GM12878 (cell line): ENCODE data around the gene TPT1. TPM values are rescaled to one million over a fixed set of nuclear protein-coding genes. Genes with fewer than 3 reads are reported as not detected.

ENCODE experiments used
- ATAC-seq: fragments of 200-7000 bp; cut with Tn5 transposase; 3 replicates; pipeline ENCODE4 v1.9.1; 2020; ENCODE audit warnings: mild to moderate bottlenecking, moderate library complexity
- BruUV-seq: library from RNA; stranded (reverse); fragments of 400-500 nt; replicated peaks from 2 replicates; lab custom pipeline; 2021; lab: Mats Ljungman, UMichigan
- CTCF ChIA-PET: fragments of 300-600 bp; sonication (Branson Sonifier 250); formaldehyde crosslinking; extraction: SDS; loops from one replicate; lab custom pipeline; 2021; ENCODE audit warnings: inconsistent platforms; lab: Yijun Ruan, JAX
- POLR2A ChIA-PET: fragments of 350-600 bp; formaldehyde crosslinking; extraction: SDS; loops from one replicate; lab custom pipeline; 2021; ENCODE audit warnings: inconsistent platforms; lab: Charles Lee
- RAD21 ChIA-PET: fragments of 300-600 bp; sonication (Branson Sonifier 250); formaldehyde crosslinking; loops from one replicate; lab custom pipeline; 2023; ENCODE audit warnings: antibody characterized with exemption; ENCODE audit not compliant: unreplicated experiment; lab: Charles Lee
- SMC1A ChIA-PET: fragments of 300-600 bp; sonication (Branson Sonifier 250); formaldehyde crosslinking; loops from one replicate; lab custom pipeline; 2023; ENCODE audit not compliant: unreplicated experiment, uncharacterized antibody; lab: Charles Lee
- DNase-seq: peaks from one replicate; pipeline ENCODE4 v3.0.0-alpha.2; 2011; ENCODE audit warnings: low read depth, low spot score
- FAIRE-seq: peaks from 3 replicates; lab custom pipeline; 2011; peaks lifted over from hg19 to GRCh38; lab: Jason Lieb, UNC
- H2AFZ ChIP-seq: 2 replicates; pipeline ENCODE4 v1.6.0; 2011; ENCODE audit warnings: low read depth, low read length, control low read depth; ENCODE audit not compliant: control insufficient read depth
- H3K27ac ChIP-seq: 2 replicates; pipeline ENCODE4 v1.5.1; 2011; ENCODE audit warnings: control low read depth; ENCODE audit not compliant: control insufficient read depth, insufficient read depth
- H3K27me3 ChIP-seq, 2 experiments: replicated peaks in 1 of 2; 2 replicates each; pipeline versions ENCODE4 v1.6.0 to v1.6.1; 2011; ENCODE audit warnings: low read length in 1 of 2; ENCODE audit not compliant: control insufficient read depth in 2 of 2, insufficient read depth in 2 of 2
- H3K36me3 ChIP-seq, 2 experiments: 2 replicates each; pipeline ENCODE4 v1.5.1; 2011; ENCODE audit warnings: low read length in 1 of 2; ENCODE audit not compliant: control insufficient read depth in 2 of 2, insufficient read depth in 2 of 2
- H3K4me1 ChIP-seq: 2 replicates; pipeline ENCODE4 v1.6.1; 2011; ENCODE audit warnings: mild to moderate bottlenecking, low read length, moderate library complexity, mixed read lengths; ENCODE audit not compliant: control insufficient read depth, insufficient read depth
- H3K4me2 ChIP-seq: 2 replicates; pipeline ENCODE4 v1.6.0; 2011; ENCODE audit warnings: control low read depth; ENCODE audit not compliant: control insufficient read depth, insufficient read depth
- H3K4me3 ChIP-seq: fragments of 200-600 bp; sonication (generic); 2 replicates; pipeline ENCODE4 v1.5.1; 2016
- H3K79me2 ChIP-seq: 2 replicates; pipeline ENCODE4 v1.6.0; 2011; ENCODE audit warnings: low read length; ENCODE audit not compliant: control insufficient read depth, insufficient read depth
- H3K9ac ChIP-seq: 2 replicates; pipeline ENCODE4 v1.8.0; 2011; ENCODE audit warnings: low read length, control low read depth, mixed read lengths; ENCODE audit not compliant: control insufficient read depth, insufficient read depth
- H3K9me3 ChIP-seq: replicated peaks from 3 replicates; pipeline ENCODE4 v1.5.1; 2011; ENCODE audit warnings: mild to moderate bottlenecking, low read length; ENCODE audit not compliant: control insufficient read depth, insufficient read depth
- H4K20me1 ChIP-seq: 2 replicates; pipeline ENCODE4 v1.6.0; 2011; ENCODE audit not compliant: control insufficient read depth, insufficient read depth
- ATF2 ChIP-seq: IDR thresholded peaks from 2 replicates; pipeline ENCODE4 v1.6.1; 2012; ENCODE audit warnings: low read length, inconsistent platforms
- BCL3 ChIP-seq: IDR thresholded peaks from 2 replicates; pipeline ENCODE4 v1.6.1; 2011; ENCODE audit warnings: borderline replicate concordance, low read depth, mild to moderate bottlenecking, moderate library complexity, low read length; ENCODE audit not compliant: insufficient read depth, poor library complexity, severe bottlenecking
- CREB1 ChIP-seq: IDR thresholded peaks from 2 replicates; pipeline ENCODE4 v1.6.1; 2012; ENCODE audit warnings: low read depth, mild to moderate bottlenecking, inconsistent platforms
- ESRRA ChIP-seq: IDR thresholded peaks from 2 replicates; pipeline ENCODE4 v1.6.1; 2012; ENCODE audit warnings: mild to moderate bottlenecking, low read length, improper control_type of control experiment
- PKNOX1 ChIP-seq: fragments of 450-650 bp; IDR thresholded peaks from 2 replicates; pipeline ENCODE4 v1.6.1; 2016; ENCODE audit warnings: mild to moderate bottlenecking
- PML ChIP-seq: IDR thresholded peaks from 2 replicates; pipeline ENCODE4 v1.6.1; 2012; ENCODE audit warnings: low read length, inconsistent platforms
- POLR2AphosphoS5 ChIP-seq: IDR thresholded peaks from 2 replicates; pipeline ENCODE4 v1.6.1; 2011; ENCODE audit warnings: mild to moderate bottlenecking, low read length, inconsistent platforms
- POU2F2 ChIP-seq: IDR thresholded peaks from 3 replicates; pipeline ENCODE4 v1.6.1; 2011; ENCODE audit warnings: low read depth, mild to moderate bottlenecking, low read length, borderline replicate concordance
- SPI1 ChIP-seq: IDR thresholded peaks from 2 replicates; pipeline ENCODE4 v1.6.1; 2011; ENCODE audit warnings: low read depth, mild to moderate bottlenecking, low read length, moderate library complexity, borderline replicate concordance; ENCODE audit not compliant: insufficient read depth
- STAT1 ChIP-seq: fragments of 450-650 bp; conservative IDR thresholded peaks from 2 replicates; pipeline ENCODE4 v1.6.1; 2014; ENCODE audit warnings: antibody characterized with exemption, mild to moderate bottlenecking
- WGBS: methylation state at CpG from one replicate; pipeline ENCODE4 v1.1.6; 2016; ENCODE audit warnings: low lambda C conversion rate; ENCODE audit not compliant: insufficient replicate concordance, insufficient coverage; ENCODE audit errors: missing lambda C conversion rate; 5-methylcytosine and 5-hydroxymethylcytosine counted together
- in situ Hi-C: fragments of 300-500 bp; cut with MboI; formaldehyde crosslinking; loops from 9 replicates; pipeline ENCODE4 v1.14.3; 2018; ENCODE audit warnings: mixed read lengths
- intact Hi-C: fragments of 100-400 bp; cut with micrococcal nuclease; formaldehyde crosslinking; loops from one replicate; pipeline ENCODE4 v1.14.2; 2022; ENCODE audit not compliant: unreplicated experiment
- polyA plus RNA-seq, 11 experiments: library from polyadenylated mRNA; depleted of rRNA in 4 of 11; unstranded in 6 of 11; stranded (reverse) in 5 of 11; fragments of >200 nt; fragmentation: Nextera tagmentation in 4 of 11; fragmentation: Illumina TruSeq in 1 of 11; extraction: Ambion mirVana in 4 of 11; extraction: Trizol in 1 of 11; gene quantifications; 1 replicate in 1 of 11; 2 replicates in 10 of 11; pipeline versions ENCODE4 v1.2.1 to v1.2.3, GENCODE V29; 2011 to 2016; ENCODE audit warnings: inconsistent platforms in 2 of 11, missing spikeins in 2 of 11, low read depth in 1 of 11
- total RNA-seq, 4 experiments: library from RNA; depleted of rRNA in 3 of 4; stranded (reverse); fragments of >200 nt in 3 of 4; fragmentation: Illumina TruSeq in 1 of 4; extraction: Trizol in 1 of 4; gene quantifications; 2 replicates each; pipeline versions ENCODE4 v1.2.1 to v1.2.3, GENCODE V29; 2013 to 2021

The TPT1 gene
- total and polyA plus RNA-seq, 10 of the 15 experiments (the other 5 are each of a cell fraction or from before 2014, with no cell fraction given) = 1,038 to 5,925 (median 2,336) TPM

GRCh38 chr13:45335397-45336024 lies 5.5 kb downstream of the TPT1 start:
- RAD21 ChIA-PET = no interaction called here
- Histone ChIP-seq H3K36me3 (peaks cover 16 to 26% of the 10 kb centered on the region in 2 experiments), H4K20me1 (no peaks in the 10 kb centered on the region), H3K4me2 (peak overlapping the region; percentile 51), H2AFZ (no peak overlapping the region), H3K4me1 (peaks cover 20% of the 10 kb centered on the region), H3K4me3 (peak overlapping the region; percentile 30; the same call in 1 of the 2 replicates), H3K9me3 (no peaks in the 10 kb centered on the region; the same call in 2 of the 3 replicates), H3K9ac (no peak overlapping the region), H3K27ac (no peak overlapping the region), H3K79me2 (peaks cover 45% of the 10 kb centered on the region), H3K27me3 (no peaks in the 10 kb centered on the region)
- SMC1A ChIA-PET = interaction anchor here (0.9 to 1.3 kb wide), 2 partner anchors 10 to 27 kb away, joined by 3 read pairs; no protein-coding TSS in a partner anchor
- in situ Hi-C loops (no loop called here), intact Hi-C loops (no loop called here)
- WGBS = 12% methylated on average over 3 of the region's 3 CpGs
- BruUV-seq = no TSS peak
- peak; percentile 3; the same call in 2 of the 3 replicates for ATAC-seq
- CTCF ChIA-PET = interaction anchor here (1.1 to 1.4 kb wide), 4 partner anchors 25 to 55 kb away, joined by 3 read pairs; no protein-coding TSS in a partner anchor
- POLR2A ChIA-PET = interaction anchor here (1.0 kb wide), 1 partner anchor 64 kb away, joined by 3 read pairs; no protein-coding TSS in a partner anchor
- FAIRE-seq = no peak
- no peak for DNase-seq
- no peak for TF ChIP-seq ESRRA
- peak; percentile 20 for TF ChIP-seq BCL3
- TF ChIP-seq PML = peak; percentile 22; the same call in 1 of the 2 replicates
- TF ChIP-seq POU2F2 = peak; percentile 3; the same call in 1 of the 3 replicates
- TF ChIP-seq PKNOX1 = no peak
- TF ChIP-seq SPI1 = no peak
- 0 out of 2 replicates have a peak, but pooled peaks have one; percentile 14 for TF ChIP-seq ATF2
- TF ChIP-seq CREB1 = 0 out of 2 replicates have a peak, but pooled peaks have one; percentile 2
- TF ChIP-seq STAT1 = no peak
- TF ChIP-seq POLR2AphosphoS5 = peak; percentile 53; the same call in 1 of the 2 replicates
